Upper lobe of right lung (tissue), 1 donor: ENCODE measurements around the gene BZW1. TPM values are rescaled to one million over a fixed set of nuclear protein-coding genes. Genes with fewer than 3 reads are reported as not detected.
A peak's percentile ranks its signal among the peaks of the same experiment; 100 is the strongest.

Experiments used
- ATAC-seq: fragments of 200-7000 bp; cut with Tn5 transposase; one replicate; pipeline ENCODE4 v1.9.1; 2020; ENCODE audit warnings: mild to moderate bottlenecking, moderate library complexity
- DNase-seq: peaks from one replicate; pipeline ENCODE4 v3.0.0-alpha.2; 2020
- H3K27ac ChIP-seq: fragments of 200-600 bp; one replicate; pipeline ENCODE4 v1.8.0; 2022
- H3K27me3 ChIP-seq: fragments of 200-600 bp; one replicate; pipeline ENCODE4 v1.8.0; 2022; ENCODE audit warnings: mild to moderate bottlenecking
- H3K36me3 ChIP-seq: fragments of 200-600 bp; one replicate; pipeline ENCODE4 v1.8.0; 2022
- H3K4me1 ChIP-seq: fragments of 200-600 bp; one replicate; pipeline ENCODE4 v1.8.0; 2022
- H3K4me3 ChIP-seq: fragments of 200-600 bp; one replicate; pipeline ENCODE4 v1.8.0; 2022; ENCODE audit warnings: mild to moderate bottlenecking
- H3K9me3 ChIP-seq: fragments of 200-600 bp; one replicate; pipeline ENCODE4 v1.8.0; 2022
- intact Hi-C: fragments of 100-400 bp; cut with DNase I; formaldehyde crosslinking; loops from one replicate; pipeline ENCODE4 v1.11.0; 2022
- total RNA-seq: library from RNA; stranded (reverse); fragmentation: NEBNext Ultra II Directional; extraction: Animal tissue kit (Norgen Biotek cat#: 25700); gene quantifications from one replicate; pipeline ENCODE4 v1.2.1, GENCODE V29; 2021
- TF ChIP-seq, protein P1 (sequence below): fragments of 200-600 bp; IDR thresholded peaks from one replicate; pipeline ENCODE4 v1.8.0; 2022; ENCODE audit warnings: antibody characterized with exemption
- donor health status: DM: no; HTN: yes; CAD: no; lungs with severe emphysema.

BZW1 gene
- total RNA-seq, 1 donor from 2014 or later: 158 TPM

DNA sequence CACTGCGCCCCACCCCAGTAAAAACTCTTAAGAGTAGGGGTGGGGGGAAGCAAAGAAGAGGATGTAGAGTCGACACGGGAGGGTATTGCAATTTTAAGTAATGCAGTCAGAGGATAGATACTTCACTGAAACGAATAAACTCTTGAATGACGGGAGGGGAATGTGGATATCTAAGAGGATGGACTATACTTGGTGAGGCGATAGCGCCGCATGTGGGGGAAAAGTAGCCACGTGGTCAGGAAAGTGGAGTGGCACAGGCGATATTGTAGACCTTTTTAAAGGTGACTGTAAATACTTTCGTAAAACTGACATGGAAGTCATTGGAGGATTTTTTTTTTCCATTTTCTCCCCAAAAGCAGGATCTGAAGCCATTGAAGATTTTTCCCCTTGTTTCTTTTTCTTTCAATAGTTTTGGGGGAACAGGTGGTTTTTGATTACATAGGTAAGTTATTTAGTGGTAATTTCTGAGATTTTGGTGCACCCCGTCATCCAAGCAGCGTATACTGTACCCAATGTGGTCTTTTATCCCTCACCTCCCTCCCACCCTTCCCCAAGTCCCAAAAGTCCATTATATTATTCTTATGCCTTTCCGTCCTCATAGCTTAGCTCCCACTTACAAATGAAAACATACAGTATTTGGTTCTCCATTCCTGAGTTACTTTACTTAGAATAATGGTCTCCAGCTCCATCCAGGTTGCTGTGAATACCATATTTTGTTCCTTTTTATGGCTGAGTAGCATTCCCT lies 39.0 kb downstream of the BZW1 start:
- Histone ChIP-seq H3K4me3 (no peak overlapping the region), H3K9me3 (no peaks in the 10 kb centered on the region), H3K36me3 (peaks cover 56% of the 10 kb centered on the region), H3K27me3 (no peaks in the 10 kb centered on the region), H3K27ac (no peak overlapping the region), H3K4me1 (no peaks in the 10 kb centered on the region)
- TF ChIP-seq, protein P1, sequence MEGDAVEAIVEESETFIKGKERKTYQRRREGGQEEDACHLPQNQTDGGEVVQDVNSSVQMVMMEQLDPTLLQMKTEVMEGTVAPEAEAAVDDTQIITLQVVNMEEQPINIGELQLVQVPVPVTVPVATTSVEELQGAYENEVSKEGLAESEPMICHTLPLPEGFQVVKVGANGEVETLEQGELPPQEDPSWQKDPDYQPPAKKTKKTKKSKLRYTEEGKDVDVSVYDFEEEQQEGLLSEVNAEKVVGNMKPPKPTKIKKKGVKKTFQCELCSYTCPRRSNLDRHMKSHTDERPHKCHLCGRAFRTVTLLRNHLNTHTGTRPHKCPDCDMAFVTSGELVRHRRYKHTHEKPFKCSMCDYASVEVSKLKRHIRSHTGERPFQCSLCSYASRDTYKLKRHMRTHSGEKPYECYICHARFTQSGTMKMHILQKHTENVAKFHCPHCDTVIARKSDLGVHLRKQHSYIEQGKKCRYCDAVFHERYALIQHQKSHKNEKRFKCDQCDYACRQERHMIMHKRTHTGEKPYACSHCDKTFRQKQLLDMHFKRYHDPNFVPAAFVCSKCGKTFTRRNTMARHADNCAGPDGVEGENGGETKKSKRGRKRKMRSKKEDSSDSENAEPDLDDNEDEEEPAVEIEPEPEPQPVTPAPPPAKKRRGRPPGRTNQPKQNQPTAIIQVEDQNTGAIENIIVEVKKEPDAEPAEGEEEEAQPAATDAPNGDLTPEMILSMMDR: no peak
- intact Hi-C loops: no loop called here
- no peak for DNase-seq
- no peak for ATAC-seq

DNA sequence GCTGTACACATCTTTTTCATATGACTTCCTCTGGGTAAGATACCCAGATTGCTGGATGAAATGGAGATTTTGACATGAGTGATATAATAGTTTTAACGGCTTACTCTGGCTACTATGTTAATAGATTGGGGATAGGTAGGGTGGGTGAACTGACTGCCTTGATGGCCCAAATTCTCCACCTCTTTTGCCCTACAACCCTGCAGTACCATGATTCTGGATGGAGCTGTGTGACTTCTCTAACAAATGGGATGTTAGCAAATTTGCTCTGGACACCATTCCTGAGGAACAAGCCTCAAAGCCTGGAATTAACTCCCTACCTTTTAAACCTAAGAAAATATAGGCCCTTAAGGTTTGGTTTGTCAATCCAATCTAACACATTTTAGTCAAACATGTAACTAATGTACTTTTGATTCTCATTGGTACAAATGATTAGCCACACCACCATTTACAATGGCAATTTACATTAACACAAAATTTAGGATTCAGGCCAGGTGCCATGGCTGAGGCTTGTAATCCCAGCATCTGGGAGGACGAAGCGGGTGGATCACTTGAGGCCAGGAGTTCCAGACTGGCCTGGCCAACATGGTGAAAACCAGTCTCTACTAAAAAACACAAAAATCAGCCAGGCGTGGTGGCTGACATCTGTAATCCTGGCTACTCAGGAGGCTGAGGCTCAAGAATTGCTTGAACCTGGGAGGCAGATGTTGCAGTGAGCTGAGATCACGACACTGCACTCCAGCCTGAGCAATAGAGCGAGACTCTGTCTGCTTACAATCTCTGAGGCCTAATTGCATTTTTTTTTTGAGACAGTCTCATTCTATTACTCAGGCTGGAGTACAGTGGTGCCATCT lies 39.9 kb downstream of the BZW1 start:
- H3K4me1 ChIP-seq: no peaks in the 10 kb centered on the region
- DNase-seq: no peak
- no peaks in the 10 kb centered on the region for H3K27me3 ChIP-seq
- H3K27ac ChIP-seq: no peak overlapping the region
- intact Hi-C loops: no loop called here
- TF ChIP-seq, protein P1: no peak
- H3K4me3 ChIP-seq: no peak overlapping the region
- ATAC-seq: no peak
- H3K36me3 ChIP-seq: peaks cover 66% of the 10 kb centered on the region
- H3K9me3 ChIP-seq: no peaks in the 10 kb centered on the region

DNA sequence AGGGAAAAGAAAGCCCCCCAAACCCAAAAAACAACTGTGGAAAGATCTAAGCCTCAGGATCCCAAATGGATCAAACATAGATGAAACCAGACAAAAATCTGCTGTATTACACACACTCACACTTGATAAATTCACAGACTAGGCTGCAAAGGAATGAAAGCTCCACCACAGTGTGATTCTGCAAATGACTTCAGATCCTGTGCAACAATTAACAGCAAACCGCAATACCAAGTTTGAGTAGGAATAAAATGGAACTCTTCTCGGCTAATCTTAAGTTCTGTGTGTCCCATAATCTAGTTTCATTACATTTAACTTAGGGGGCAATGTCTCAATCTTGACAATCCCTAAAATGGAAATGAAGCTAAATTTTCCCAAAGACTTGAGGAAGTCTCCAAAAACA lies 40.9 kb downstream of the BZW1 start:
- intact Hi-C loops: no loop called here
- H3K27me3 ChIP-seq: no peaks in the 10 kb centered on the region
- no peak overlapping the region for H3K4me3 ChIP-seq
- H3K4me1 ChIP-seq: peaks cover 3% of the 10 kb centered on the region
- ATAC-seq: no peak
- TF ChIP-seq, protein P1: no peak
- H3K27ac ChIP-seq: no peak overlapping the region
- no peaks in the 10 kb centered on the region for H3K9me3 ChIP-seq
- no peak for DNase-seq
- H3K36me3 ChIP-seq: peaks cover 76% of the 10 kb centered on the region

DNA sequence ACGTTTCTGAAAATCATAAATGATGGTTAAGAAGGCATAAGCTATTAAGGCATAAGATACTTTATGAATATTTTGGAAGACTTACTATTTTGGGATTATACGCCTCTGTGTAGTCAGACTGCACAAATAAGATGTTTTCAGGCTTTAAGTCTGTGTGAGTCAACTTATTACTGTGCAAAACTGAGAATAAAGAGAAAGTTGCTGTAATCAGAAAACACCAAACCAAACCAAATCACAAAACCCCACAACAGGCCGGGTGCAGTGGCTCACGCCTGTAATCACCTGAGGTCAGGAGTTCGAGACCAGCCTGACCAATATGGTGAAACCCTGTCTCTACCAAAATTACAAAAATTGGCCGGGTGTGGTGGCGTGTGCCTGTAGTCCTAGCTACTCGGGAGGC lies 45.1 kb downstream of the BZW1 start:
- Histone ChIP-seq H3K9me3 (no peaks in the 10 kb centered on the region), H3K4me1 (peaks cover 34% of the 10 kb centered on the region), H3K27me3 (no peaks in the 10 kb centered on the region), H3K36me3 (peaks cover 98% of the 10 kb centered on the region), H3K27ac (no peak overlapping the region), H3K4me3 (no peak overlapping the region)
- DNase-seq: no peak
- ATAC-seq: no peak
- TF ChIP-seq, protein P1: no peak
- intact Hi-C loops: no loop called here

DNA sequence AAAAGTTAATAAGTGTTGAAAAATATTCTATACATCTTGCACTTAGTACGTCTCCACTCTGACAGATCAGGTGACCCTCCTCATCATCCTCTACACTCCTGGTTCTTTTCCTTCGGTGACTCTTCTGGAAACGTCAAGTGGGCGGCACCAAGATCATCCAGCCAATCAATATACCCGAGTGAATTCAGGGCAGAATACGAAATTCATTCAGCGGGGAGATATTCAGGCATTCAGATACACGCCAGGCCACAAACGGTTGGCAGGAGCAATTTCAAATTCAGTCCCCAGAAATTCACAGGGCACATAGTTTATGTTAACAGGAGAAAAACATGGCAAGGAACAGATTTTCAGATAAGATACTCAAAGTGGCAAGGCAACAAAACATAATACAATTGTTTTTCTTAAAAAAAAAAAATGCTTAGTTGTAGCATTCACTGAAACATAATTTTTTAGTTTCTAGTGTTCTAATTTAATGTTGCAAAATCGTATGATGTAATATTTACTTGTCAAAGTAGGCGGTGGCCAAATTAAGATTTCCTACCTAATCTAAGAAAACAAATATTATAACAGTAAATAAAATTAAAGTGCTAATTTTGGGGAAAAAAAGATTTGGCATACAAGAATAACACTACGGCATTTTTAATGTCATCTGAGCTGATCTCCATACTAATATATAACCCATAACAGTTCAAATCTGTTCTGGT lies 48.5 kb downstream of the BZW1 start:
- H3K27ac ChIP-seq: no peak overlapping the region
- peaks cover 38% of the 10 kb centered on the region for H3K4me1 ChIP-seq
- TF ChIP-seq, protein P1: no peak
- ATAC-seq: no peak
- H3K36me3 ChIP-seq: peaks cover 64% of the 10 kb centered on the region
- no peaks in the 10 kb centered on the region for H3K27me3 ChIP-seq
- H3K9me3 ChIP-seq: no peaks in the 10 kb centered on the region
- intact Hi-C loops: no loop called here
- no peak for DNase-seq
- peak overlapping the region; percentile 91 for H3K4me3 ChIP-seq
